Testis (tissue), 2 donors: ENCODE measurements around the gene DEF6.

ENCODE experiments used
- CTCF ChIP-seq, 3 experiments: fragments of 450-650 bp in 2 of 3; fragments of 200-600 bp in 1 of 3; sonication (generic) in 1 of 3; IDR thresholded peaks; one replicate each; pipeline ENCODE4 v1.5.1; 2016 to 2019; ENCODE audit warnings: antibody characterized with exemption in 3 of 3, mild to moderate bottlenecking in 2 of 3, moderate library complexity in 1 of 3
- POLR2A ChIP-seq: fragments of 450-650 bp; IDR thresholded peaks from one replicate; pipeline ENCODE4 v1.6.1; 2017; ENCODE audit warnings: antibody characterized with exemption, mild to moderate bottlenecking, moderate library complexity

- TF ChIP-seq POLR2A: no peak
- no peak for TF ChIP-seq CTCF (IDR thresholded peaks at IDR 0.05)
These were observed 60.5 kb downstream of the DEF6 start for GRCh38 chr6:35358086-35358485.
